Effector memory CD4-positive, alpha-beta T cell (primary cell): ENCODE data around the gene RFTN2.
A peak's percentile ranks its signal among the peaks of the same experiment; 100 is the strongest.
"Not testable (repeated sequence)": the region's sequence is repeated elsewhere in the genome, so short reads cannot be mapped to it uniquely, and the experiment has no call there.

Experiments
- DNase-seq, 3 donors: peaks; one replicate each; pipeline ENCODE4 v3.0.0-alpha.2; 2020
- H3K27ac ChIP-seq: 2 replicates; pipeline ENCODE4 v1.7.0; 2013; ENCODE audit warnings: mild to moderate bottlenecking, low read length, moderate library complexity; ENCODE audit not compliant: insufficient read depth, poor library complexity, severe bottlenecking
- H3K27me3 ChIP-seq: replicated peaks from 2 replicates; pipeline ENCODE4 v1.7.0; 2013; ENCODE audit warnings: mild to moderate bottlenecking, low read length; ENCODE audit not compliant: insufficient read depth, control insufficient read depth, poor library complexity, severe bottlenecking
- H3K36me3 ChIP-seq: 2 replicates; pipeline ENCODE4 v1.7.0; 2013; ENCODE audit warnings: mild to moderate bottlenecking, low read length, moderate library complexity; ENCODE audit not compliant: control insufficient read depth, insufficient read depth
- H3K4me1 ChIP-seq: 2 replicates; pipeline ENCODE4 v1.7.0; 2013; ENCODE audit warnings: low read length, mild to moderate bottlenecking; ENCODE audit not compliant: control insufficient read depth, insufficient read depth, poor library complexity, severe bottlenecking
- H3K4me3 ChIP-seq: 2 replicates; pipeline ENCODE4 v1.7.0; 2013; ENCODE audit warnings: low read length, low read depth, mild to moderate bottlenecking; ENCODE audit not compliant: insufficient read depth, poor library complexity, severe bottlenecking
- H3K9me3 ChIP-seq: 2 replicates; pipeline ENCODE4 v1.7.0; 2013; ENCODE audit warnings: mild to moderate bottlenecking, low read length, moderate library complexity; ENCODE audit not compliant: control insufficient read depth

RFTN2 gene

GRCh38 chr2:197705912-197706838, 30.8 kb upstream of the RFTN2 start:
- Histone ChIP-seq H3K4me3 (peak overlapping the region; percentile 83), H3K27ac (peak overlapping the region; percentile 85), H3K36me3 (peaks cover 3% of the 10 kb centered on the region), H3K9me3 (no peaks in the 10 kb centered on the region), H3K4me1 (peaks cover 29% of the 10 kb centered on the region), H3K27me3 (no peaks in the 10 kb centered on the region)
- DNase-seq: no peak

- Histone ChIP-seq H3K4me3 (peak within 1 kb of the TSS; percentile 83), H3K27ac (peak within 1 kb of the TSS; percentile 85), H3K27me3 (no peaks in the 10 kb centered on the region), H3K36me3 (peaks cover 3% of the 10 kb centered on the region), H3K4me1 (peaks cover 29% of the 10 kb centered on the region), H3K9me3 (no peaks in the 10 kb centered on the region)
- peak; percentile 87 to 89 (median 89) for DNase-seq
These were observed 29.9 kb upstream of the RFTN2 start, which contains the start of gene MARS2 for GRCh38 chr2:197705121-197705911. Gene MARS2 (plus strand): TSS chr2:197705369. CDS start chr2:197705406, 37 bp downstream.

- Histone ChIP-seq H3K27me3 (no peaks in the 10 kb centered on the region), H3K36me3 (peaks cover 3% of the 10 kb centered on the region), H3K4me1 (peaks cover 29% of the 10 kb centered on the region), H3K9me3 (no peaks in the 10 kb centered on the region), H3K27ac (peak overlapping the region; percentile 85), H3K4me3 (peak overlapping the region; percentile 63)
- DNase-seq: no peak
These were observed 29.2 kb upstream of the RFTN2 start for GRCh38 chr2:197704434-197705120.

GRCh38 chr2:197700960-197701359, 25.6 kb upstream of the RFTN2 start:
- no peak overlapping the region for H3K4me3 ChIP-seq
- peaks cover 3% of the 10 kb centered on the region for H3K4me1 ChIP-seq
- no peaks in the 10 kb centered on the region for H3K27me3 ChIP-seq
- DNase-seq: no peak
- H3K27ac ChIP-seq: no peak overlapping the region
- no peaks in the 10 kb centered on the region for H3K9me3 ChIP-seq
- H3K36me3 ChIP-seq: peaks cover 3% of the 10 kb centered on the region

GRCh38 chr2:197699724-197700123, 24.3 kb upstream of the RFTN2 start:
- not testable (repeated sequence) for H3K4me3 ChIP-seq, H3K27ac ChIP-seq, DNase-seq, H3K9me3 ChIP-seq, H3K4me1 ChIP-seq, H3K36me3 ChIP-seq, H3K27me3 ChIP-seq

GRCh38 chr2:197696571-197696970, 21.2 kb upstream of the RFTN2 start:
- not testable (repeated sequence) for H3K36me3 ChIP-seq, H3K27me3 ChIP-seq, DNase-seq, H3K4me1 ChIP-seq, H3K27ac ChIP-seq, H3K9me3 ChIP-seq, H3K4me3 ChIP-seq

GRCh38 chr2:197695971-197696370, 20.6 kb upstream of the RFTN2 start:
- not testable (repeated sequence) for H3K4me1 ChIP-seq, H3K27ac ChIP-seq, H3K4me3 ChIP-seq, H3K27me3 ChIP-seq, H3K9me3 ChIP-seq, H3K36me3 ChIP-seq, DNase-seq

- not testable (repeated sequence) for DNase-seq, H3K27ac ChIP-seq, H3K4me1 ChIP-seq, H3K4me3 ChIP-seq, H3K36me3 ChIP-seq, H3K9me3 ChIP-seq, H3K27me3 ChIP-seq
These were observed 19.8 kb upstream of the RFTN2 start for GRCh38 chr2:197695206-197695605.

GRCh38 chr2:197677483-197677882, 2.1 kb upstream of the RFTN2 start:
- Histone ChIP-seq H3K27ac (no peak overlapping the region), H3K4me3 (no peak overlapping the region), H3K27me3 (peaks cover 2% of the 10 kb centered on the region), H3K36me3 (no peaks in the 10 kb centered on the region), H3K4me1 (no peaks in the 10 kb centered on the region), H3K9me3 (no peaks in the 10 kb centered on the region)
- no peak for DNase-seq
